Mononuclear cell (primary cell): ENCODE data around the gene NDUFS8. TPM values are rescaled to one million over a fixed set of nuclear protein-coding genes. Genes with fewer than 3 reads are reported as not detected.

Source experiments
- H3K27me3 ChIP-seq: 2 replicates; pipeline ENCODE4 v1.6.0; 2011; ENCODE audit warnings: low read length, control low read depth; ENCODE audit not compliant: insufficient read depth
- H3K4me1 ChIP-seq: 2 replicates; pipeline ENCODE4 v1.5.1; 2011; ENCODE audit warnings: mild to moderate bottlenecking, low read length, control low read depth; ENCODE audit not compliant: insufficient read depth
- H3K4me3 ChIP-seq: 2 replicates; pipeline ENCODE4 v1.5.1; 2011; ENCODE audit warnings: mild to moderate bottlenecking, low read length, moderate library complexity
- H3K9me3 ChIP-seq: 2 replicates; pipeline ENCODE4 v1.5.1; 2011; ENCODE audit warnings: low read depth, mild to moderate bottlenecking, control low read depth, low read length
- total RNA-seq: library from RNA; depleted of rRNA; stranded (reverse); fragments of >200 nt; gene quantifications from one replicate; pipeline ENCODE4 v1.2.3, GENCODE V29; 2012

The NDUFS8 gene
- total RNA-seq, 1 donor, result 22.1 TPM

GRCh38 chr11:67998150-67999045, 32.1 kb upstream of the NDUFS8 start:
- Histone ChIP-seq H3K4me3 (no peak overlapping the region), H3K27me3 (no peaks in the 10 kb centered on the region), H3K4me1 (peaks cover 68% of the 10 kb centered on the region), H3K9me3 (no peaks in the 10 kb centered on the region)

GRCh38 chr11:67999201-67999629, 31.3 kb upstream of the NDUFS8 start:
- H3K4me1 ChIP-seq, result peaks cover 67% of the 10 kb centered on the region
- H3K9me3 ChIP-seq, result no peaks in the 10 kb centered on the region
- H3K27me3 ChIP-seq, result no peaks in the 10 kb centered on the region
- no peak overlapping the region for H3K4me3 ChIP-seq

- no peaks in the 10 kb centered on the region for H3K9me3 ChIP-seq
- no peak overlapping the region for H3K4me3 ChIP-seq
- peaks cover 68% of the 10 kb centered on the region for H3K4me1 ChIP-seq
- no peaks in the 10 kb centered on the region for H3K27me3 ChIP-seq
Observed at GRCh38 chr11:67999704-68000103, 30.8 kb upstream of the NDUFS8 start.

GRCh38 chr11:68002575-68002937, 27.9 kb upstream of the NDUFS8 start:
- H3K27me3 ChIP-seq, result no peaks in the 10 kb centered on the region
- H3K4me1 ChIP-seq, result peaks cover 72% of the 10 kb centered on the region
- no peaks in the 10 kb centered on the region for H3K9me3 ChIP-seq
- peak overlapping the region; percentile 52 for H3K4me3 ChIP-seq

GRCh38 chr11:68002938-68003845, 27.3 kb upstream of the NDUFS8 start:
- H3K9me3 ChIP-seq, result no peaks in the 10 kb centered on the region
- H3K27me3 ChIP-seq, result no peaks in the 10 kb centered on the region
- peaks cover 69% of the 10 kb centered on the region for H3K4me1 ChIP-seq
- peak overlapping the region; percentile 52 for H3K4me3 ChIP-seq

GRCh38 chr11:68003846-68004550, 26.5 kb upstream of the NDUFS8 start, which contains the start of gene UNC93B1:
Gene UNC93B1, minus strand, starts transcription at chr11:68004097. Its CDS starts 54 bp downstream, at chr11:68004043.
- H3K4me1 ChIP-seq, result peaks cover 69% of the 10 kb centered on the region
- H3K4me3 ChIP-seq, result peak within 1 kb of the TSS; percentile 52
- H3K27me3 ChIP-seq, result no peaks in the 10 kb centered on the region
- H3K9me3 ChIP-seq, result no peaks in the 10 kb centered on the region

GRCh38 chr11:68004551-68005335, 25.7 kb upstream of the NDUFS8 start:
- H3K4me1 ChIP-seq, result peaks cover 69% of the 10 kb centered on the region

GRCh38 chr11:68006606-68007166, 23.8 kb upstream of the NDUFS8 start:
- Histone ChIP-seq H3K4me1 (peaks cover 75% of the 10 kb centered on the region), H3K27me3 (no peaks in the 10 kb centered on the region)

More at GRCh38 chr11:68004551-68005335, 25.7 kb upstream of the NDUFS8 start:
- Histone ChIP-seq H3K4me3 (peak overlapping the region; percentile 52), H3K27me3 (no peaks in the 10 kb centered on the region), H3K9me3 (no peaks in the 10 kb centered on the region)

GRCh38 chr11:68007498-68008380, 22.7 kb upstream of the NDUFS8 start:
- Histone ChIP-seq H3K4me1 (peaks cover 75% of the 10 kb centered on the region), H3K4me3 (no peak overlapping the region), H3K9me3 (no peaks in the 10 kb centered on the region), H3K27me3 (no peaks in the 10 kb centered on the region)

More at GRCh38 chr11:68006606-68007166, 23.8 kb upstream of the NDUFS8 start:
- H3K9me3 ChIP-seq, result no peaks in the 10 kb centered on the region
- H3K4me3 ChIP-seq, result no peak overlapping the region

- H3K27me3 ChIP-seq, result no peaks in the 10 kb centered on the region
Observed at GRCh38 chr11:68008381-68009337, 21.8 kb upstream of the NDUFS8 start.

GRCh38 chr11:68009391-68010089, 20.9 kb upstream of the NDUFS8 start:
- H3K9me3 ChIP-seq, result no peaks in the 10 kb centered on the region
- H3K27me3 ChIP-seq, result no peaks in the 10 kb centered on the region
- H3K4me3 ChIP-seq, result peak overlapping the region; percentile 49
- H3K4me1 ChIP-seq, result peaks cover 85% of the 10 kb centered on the region

More at GRCh38 chr11:68008381-68009337, 21.8 kb upstream of the NDUFS8 start:
- no peaks in the 10 kb centered on the region for H3K9me3 ChIP-seq
- H3K4me3 ChIP-seq, result no peak overlapping the region
- H3K4me1 ChIP-seq, result peaks cover 82% of the 10 kb centered on the region
